Brain microvascular endothelial cell (primary cell): ENCODE results near the gene POP4.

Experiments used
- DNase-seq: peaks from one replicate; pipeline ENCODE4 v3.0.0-alpha.2; 2020
- H3K27ac ChIP-seq: fragments of 250-450 bp; sonication (Bioruptor Pico); 2 replicates; pipeline ENCODE4 v1.5.1; 2020; ENCODE audit warnings: mild to moderate bottlenecking, moderate library complexity
- H3K27me3 ChIP-seq: fragments of 250-450 bp; sonication (Bioruptor Pico); replicated peaks from 2 replicates; pipeline ENCODE4 v1.5.1; 2020; ENCODE audit warnings: mild to moderate bottlenecking
- H3K36me3 ChIP-seq: fragments of 250-450 bp; sonication (Bioruptor Pico); replicated peaks from 2 replicates; pipeline ENCODE4 v1.5.1; 2020; ENCODE audit warnings: mild to moderate bottlenecking
- H3K4me3 ChIP-seq: 2 replicates; pipeline ENCODE4 v1.5.1; 2011; ENCODE audit warnings: low read depth, mild to moderate bottlenecking, control low read depth, low read length, moderate library complexity
- in situ Hi-C: cut with HindIII; loops from 2 replicates; pipeline ENCODE4 v1.10.0; 2017; ENCODE audit warnings: low sequenced_read_pairs, low pct_ligation_motif_present
- TF ChIP-seq, protein P1 (sequence below): IDR thresholded peaks from 2 replicates; pipeline ENCODE4 v1.5.1; 2011; ENCODE audit warnings: low read depth, mild to moderate bottlenecking, moderate library complexity, low read length, control low read depth, inconsistent platforms; ENCODE audit errors: missing control alignments

POP4 gene

DNA sequence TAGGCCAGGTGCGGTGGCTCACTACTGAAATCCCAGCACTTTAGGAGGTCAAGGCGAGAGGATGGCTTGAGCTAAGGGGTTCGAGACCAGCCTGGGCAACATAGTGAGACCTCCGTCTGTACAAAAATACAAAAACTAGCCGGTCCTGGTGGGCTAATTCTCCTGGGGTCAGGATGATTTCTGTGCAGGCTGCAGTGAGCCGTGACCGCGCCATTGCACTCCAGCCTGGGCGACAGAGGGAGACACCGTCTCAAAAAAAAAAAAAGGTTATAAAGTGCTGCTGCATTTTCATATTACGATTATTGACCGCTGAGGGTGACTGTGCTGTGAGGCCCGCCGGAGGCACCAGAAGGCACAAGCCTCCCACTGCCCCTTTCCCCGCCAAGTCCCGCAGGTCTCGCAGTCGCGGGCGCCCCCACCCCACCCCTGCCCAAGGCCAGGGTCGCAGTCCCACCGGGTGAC lies 58.7 kb downstream of the POP4 start:
- H3K27ac ChIP-seq = no peak overlapping the region
- TF ChIP-seq, protein P1, sequence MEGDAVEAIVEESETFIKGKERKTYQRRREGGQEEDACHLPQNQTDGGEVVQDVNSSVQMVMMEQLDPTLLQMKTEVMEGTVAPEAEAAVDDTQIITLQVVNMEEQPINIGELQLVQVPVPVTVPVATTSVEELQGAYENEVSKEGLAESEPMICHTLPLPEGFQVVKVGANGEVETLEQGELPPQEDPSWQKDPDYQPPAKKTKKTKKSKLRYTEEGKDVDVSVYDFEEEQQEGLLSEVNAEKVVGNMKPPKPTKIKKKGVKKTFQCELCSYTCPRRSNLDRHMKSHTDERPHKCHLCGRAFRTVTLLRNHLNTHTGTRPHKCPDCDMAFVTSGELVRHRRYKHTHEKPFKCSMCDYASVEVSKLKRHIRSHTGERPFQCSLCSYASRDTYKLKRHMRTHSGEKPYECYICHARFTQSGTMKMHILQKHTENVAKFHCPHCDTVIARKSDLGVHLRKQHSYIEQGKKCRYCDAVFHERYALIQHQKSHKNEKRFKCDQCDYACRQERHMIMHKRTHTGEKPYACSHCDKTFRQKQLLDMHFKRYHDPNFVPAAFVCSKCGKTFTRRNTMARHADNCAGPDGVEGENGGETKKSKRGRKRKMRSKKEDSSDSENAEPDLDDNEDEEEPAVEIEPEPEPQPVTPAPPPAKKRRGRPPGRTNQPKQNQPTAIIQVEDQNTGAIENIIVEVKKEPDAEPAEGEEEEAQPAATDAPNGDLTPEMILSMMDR = peak; percentile 3
- in situ Hi-C loops = no loop called here
- no peaks in the 10 kb centered on the region for H3K27me3 ChIP-seq
- H3K4me3 ChIP-seq = peak overlapping the region; percentile 49
- H3K36me3 ChIP-seq = no peaks in the 10 kb centered on the region
- DNase-seq = no peak

- Histone ChIP-seq H3K4me3 (peak within 1 kb of the TSS; percentile 79), H3K27me3 (no peaks in the 10 kb centered on the region), H3K36me3 (no peaks in the 10 kb centered on the region), H3K27ac (peak within 1 kb of the TSS; percentile 39)
- in situ Hi-C loops = no loop called here
- DNase-seq = peak; percentile 43
- TF ChIP-seq, protein P1 = no peak
Measured at GRCh38 chr19:29665215-29665825, 59.2 kb downstream of the POP4 start, which contains the start of gene PLEKHF1. Gene PLEKHF1, plus strand, starts transcription at chr19:29665461. Its CDS starts 8,379 bp downstream, at chr19:29673840.

DNA sequence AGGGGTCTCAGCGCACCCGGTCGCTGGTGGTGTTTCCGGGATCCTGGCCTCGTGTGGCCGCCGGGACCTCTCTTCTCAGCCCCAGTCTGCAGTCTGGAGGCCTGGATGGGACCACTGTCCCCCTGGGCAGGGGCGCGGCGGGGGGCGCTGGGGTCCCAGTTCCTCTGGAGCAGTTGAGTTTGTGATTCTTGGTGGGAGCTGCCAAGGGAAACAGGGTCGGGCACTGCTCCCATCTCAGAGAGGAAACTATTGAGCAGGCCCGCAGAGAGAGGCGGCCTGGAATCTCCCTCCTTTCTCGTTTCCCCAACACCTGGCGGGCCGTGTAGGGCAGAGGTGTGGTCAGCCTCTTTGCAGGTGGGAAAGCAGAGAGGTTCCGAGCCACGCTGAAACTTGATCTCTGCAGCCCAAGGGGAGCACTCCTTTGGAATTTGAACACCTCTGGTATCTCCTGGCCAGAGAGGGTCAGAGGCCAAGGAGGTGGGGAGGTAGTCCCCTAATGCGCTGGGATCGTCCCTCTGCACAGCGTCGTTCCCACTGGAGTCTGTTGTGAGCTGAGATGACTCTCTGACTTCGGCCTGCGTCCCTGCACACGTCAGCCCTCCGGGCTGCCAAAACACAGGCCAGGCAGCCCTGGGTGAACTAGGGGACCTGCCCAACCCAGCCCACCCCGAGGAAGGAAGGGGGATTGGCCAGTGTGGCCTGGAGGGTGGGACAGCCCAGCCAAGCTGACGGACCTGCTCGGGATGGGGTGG lies 59.9 kb downstream of the POP4 start:
- H3K36me3 ChIP-seq = no peaks in the 10 kb centered on the region
- TF ChIP-seq, protein P1 = no peak
- H3K27me3 ChIP-seq = no peaks in the 10 kb centered on the region
- H3K27ac ChIP-seq = peak overlapping the region; percentile 26
- peak; percentile 11 for DNase-seq
- in situ Hi-C loops = no loop called here
- peak overlapping the region; percentile 79 for H3K4me3 ChIP-seq
